IPS-18a (cell line): ENCODE results near the gene ZNF74.

ENCODE experiments used
- H3K27ac ChIP-seq: one replicate; pipeline ENCODE4 v1.5.1; 2013; ENCODE audit warnings: low read length
- H3K27me3 ChIP-seq: one replicate; pipeline ENCODE4 v1.6.1; 2013; ENCODE audit warnings: mild to moderate bottlenecking, low read length; ENCODE audit not compliant: control insufficient read depth, insufficient read depth
- H3K36me3 ChIP-seq: one replicate; pipeline ENCODE4 v1.6.1; 2013; ENCODE audit warnings: low read depth, low read length; ENCODE audit not compliant: control insufficient read depth
- H3K4me1 ChIP-seq: one replicate; pipeline ENCODE4 v1.6.1; 2013; ENCODE audit warnings: low read depth, low read length; ENCODE audit not compliant: control insufficient read depth
- H3K4me3 ChIP-seq: one replicate; pipeline ENCODE4 v1.5.1; 2013; ENCODE audit warnings: low read length
- H3K9ac ChIP-seq: one replicate; pipeline ENCODE4 v1.6.1; 2013; ENCODE audit warnings: mild to moderate bottlenecking, low read length, moderate library complexity
- H3K9me3 ChIP-seq: one replicate; pipeline ENCODE4 v1.6.1; 2013; ENCODE audit warnings: low read depth, low read length; ENCODE audit not compliant: control insufficient read depth

ZNF74 gene

GRCh38 chr22:20424932-20425565, 31.1 kb downstream of the ZNF74 start:
- no peaks in the 10 kb centered on the region for H3K36me3 ChIP-seq
- H3K9ac ChIP-seq: no peak overlapping the region
- H3K27ac ChIP-seq: no peak overlapping the region
- H3K4me3 ChIP-seq: no peak overlapping the region
- H3K9me3 ChIP-seq: no peaks in the 10 kb centered on the region
- H3K4me1 ChIP-seq: peaks cover 10% of the 10 kb centered on the region
- peaks cover 19% of the 10 kb centered on the region for H3K27me3 ChIP-seq

GRCh38 chr22:20425566-20426258, 31.8 kb downstream of the ZNF74 start:
- Histone ChIP-seq H3K27ac (no peak overlapping the region), H3K9ac (no peak overlapping the region), H3K4me3 (no peak overlapping the region), H3K27me3 (peaks cover 25% of the 10 kb centered on the region), H3K36me3 (no peaks in the 10 kb centered on the region), H3K4me1 (peaks cover 13% of the 10 kb centered on the region), H3K9me3 (no peaks in the 10 kb centered on the region)

GRCh38 chr22:20426259-20426615, 32.3 kb downstream of the ZNF74 start:
- Histone ChIP-seq H3K27ac (no peak overlapping the region), H3K9ac (no peak overlapping the region), H3K4me1 (peaks cover 13% of the 10 kb centered on the region), H3K36me3 (no peaks in the 10 kb centered on the region), H3K4me3 (no peak overlapping the region), H3K27me3 (peaks cover 31% of the 10 kb centered on the region), H3K9me3 (no peaks in the 10 kb centered on the region)

GRCh38 chr22:20427104-20427944, 33.4 kb downstream of the ZNF74 start:
- Histone ChIP-seq H3K4me1 (peaks cover 13% of the 10 kb centered on the region), H3K36me3 (no peaks in the 10 kb centered on the region), H3K9me3 (no peaks in the 10 kb centered on the region), H3K4me3 (no peak overlapping the region), H3K27me3 (peaks cover 41% of the 10 kb centered on the region), H3K9ac (no peak overlapping the region), H3K27ac (no peak overlapping the region)

GRCh38 chr22:20427945-20428417, 34.0 kb downstream of the ZNF74 start:
- Histone ChIP-seq H3K9ac (no peak overlapping the region), H3K4me1 (peaks cover 13% of the 10 kb centered on the region), H3K36me3 (no peaks in the 10 kb centered on the region), H3K9me3 (no peaks in the 10 kb centered on the region), H3K27ac (no peak overlapping the region), H3K4me3 (no peak overlapping the region), H3K27me3 (peaks cover 48% of the 10 kb centered on the region)

- no peak overlapping the region for H3K27ac ChIP-seq
- H3K9me3 ChIP-seq: no peaks in the 10 kb centered on the region
- H3K36me3 ChIP-seq: no peaks in the 10 kb centered on the region
- H3K27me3 ChIP-seq: peaks cover 55% of the 10 kb centered on the region
- H3K4me3 ChIP-seq: no peak overlapping the region
- H3K4me1 ChIP-seq: peaks cover 13% of the 10 kb centered on the region
- no peak overlapping the region for H3K9ac ChIP-seq
These were observed 34.7 kb downstream of the ZNF74 start for GRCh38 chr22:20428496-20429253.

- Histone ChIP-seq H3K27ac (no peak overlapping the region), H3K36me3 (no peaks in the 10 kb centered on the region), H3K27me3 (peaks cover 63% of the 10 kb centered on the region), H3K9ac (no peak overlapping the region), H3K4me1 (peaks cover 10% of the 10 kb centered on the region), H3K4me3 (peak overlapping the region; percentile 49), H3K9me3 (no peaks in the 10 kb centered on the region)
These were observed 35.5 kb downstream of the ZNF74 start for GRCh38 chr22:20429254-20430100.

GRCh38 chr22:20430101-20430719, 36.3 kb downstream of the ZNF74 start:
- no peak overlapping the region for H3K27ac ChIP-seq
- no peak overlapping the region for H3K9ac ChIP-seq

GRCh38 chr22:20430720-20431510, 37.0 kb downstream of the ZNF74 start:
- Histone ChIP-seq H3K36me3 (no peaks in the 10 kb centered on the region), H3K27me3 (peaks cover 77% of the 10 kb centered on the region), H3K9ac (no peak overlapping the region), H3K4me3 (peak overlapping the region; percentile 45), H3K27ac (no peak overlapping the region), H3K4me1 (peaks cover 10% of the 10 kb centered on the region), H3K9me3 (no peaks in the 10 kb centered on the region)

More at GRCh38 chr22:20430101-20430719, 36.3 kb downstream of the ZNF74 start:
- Histone ChIP-seq H3K4me3 (peak overlapping the region; percentile 45), H3K27me3 (peaks cover 70% of the 10 kb centered on the region), H3K9me3 (no peaks in the 10 kb centered on the region), H3K36me3 (no peaks in the 10 kb centered on the region), H3K4me1 (peaks cover 10% of the 10 kb centered on the region)
